ENCODE data around the gene TREM2.
"Not testable (repeated sequence)": the region's sequence is repeated elsewhere in the genome, so short reads cannot be mapped to it uniquely, and the experiment has no call there.

The TREM2 gene

GRCh38 chr6:41162687-41163418, at the start of gene TREM2:
TREM2 (minus strand) TSS chr6:41163116; CDS start chr6:41163082, 34 bp downstream.
- DNase-seq (ENCODE audit: low spot score) = no peak

GRCh38 chr6:41209547-41210320, 46.8 kb upstream of the TREM2 start:
- no peak for DNase-seq (ENCODE audit: low spot score)

GRCh38 chr6:41208439-41209106, 45.7 kb upstream of the TREM2 start:
- no peak for DNase-seq (ENCODE audit: low spot score)

GRCh38 chr6:41204156-41204555, 41.2 kb upstream of the TREM2 start:
- no peak for DNase-seq (ENCODE audit: low spot score)

GRCh38 chr6:41201764-41202173, 38.9 kb upstream of the TREM2 start:
- DNase-seq (ENCODE audit: low spot score) = no peak

GRCh38 chr6:41200901-41201763, 38.2 kb upstream of the TREM2 start, which contains the start of gene TREML2:
TREML2 (minus strand) TSS chr6:41201149; CDS start chr6:41201008, 141 bp downstream.
- no peak for DNase-seq (ENCODE audit: low spot score)

DNA sequence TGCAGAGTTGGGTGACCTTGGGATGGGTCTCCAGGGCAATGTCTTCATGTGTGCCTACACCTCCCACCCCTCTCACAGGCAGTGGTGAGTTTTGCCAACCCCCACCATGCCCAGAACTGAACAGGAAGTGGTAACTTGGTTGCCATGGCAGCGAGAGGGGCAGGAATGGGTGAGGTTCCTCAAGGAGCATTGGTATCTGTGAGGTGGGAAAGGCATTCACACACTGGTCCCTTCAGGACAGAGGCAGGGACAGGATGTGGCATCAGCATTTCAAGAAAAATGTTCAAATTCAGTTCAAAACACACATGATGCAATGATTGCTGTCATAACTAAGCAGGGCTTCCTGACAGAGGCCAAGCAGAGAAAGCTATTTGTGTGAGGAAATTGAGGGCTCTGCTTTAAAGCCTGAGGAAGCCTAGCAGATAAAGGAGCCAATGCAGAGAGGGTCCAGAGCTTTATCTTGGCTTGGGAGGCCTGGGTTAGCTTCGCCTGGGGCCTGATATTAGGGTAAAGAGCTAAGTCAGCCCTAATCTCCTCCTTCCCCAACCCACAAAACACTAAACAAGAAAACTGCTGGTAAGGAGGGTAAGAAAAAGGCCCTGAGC, 37.5 kb upstream of the TREM2 start:
- no peak for DNase-seq (ENCODE audit: low spot score)

GRCh38 chr6:41199552-41200246, 36.8 kb upstream of the TREM2 start:
- no peak for DNase-seq (ENCODE audit: low spot score)

DNA sequence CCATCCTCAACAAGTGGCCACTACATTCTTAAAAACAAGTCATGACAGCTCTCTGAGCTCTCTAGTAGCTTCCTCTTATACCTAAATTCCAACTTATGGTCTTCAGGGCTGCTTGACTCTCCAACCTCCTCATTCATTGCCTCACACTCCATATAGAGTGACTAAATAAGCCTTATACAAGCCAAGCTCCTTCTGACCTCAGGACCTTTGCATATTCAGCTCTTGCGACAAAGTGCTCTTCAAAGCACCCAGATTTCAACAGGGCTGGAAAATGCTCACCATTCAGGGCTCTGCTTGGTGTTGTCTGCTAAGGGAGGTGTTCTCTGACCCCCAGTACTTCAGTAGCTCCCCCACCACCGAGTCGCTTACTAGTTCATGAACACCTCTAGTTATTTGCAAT, 34.3 kb upstream of the TREM2 start:
- DNase-seq (ENCODE audit: low spot score) = no peak

DNA sequence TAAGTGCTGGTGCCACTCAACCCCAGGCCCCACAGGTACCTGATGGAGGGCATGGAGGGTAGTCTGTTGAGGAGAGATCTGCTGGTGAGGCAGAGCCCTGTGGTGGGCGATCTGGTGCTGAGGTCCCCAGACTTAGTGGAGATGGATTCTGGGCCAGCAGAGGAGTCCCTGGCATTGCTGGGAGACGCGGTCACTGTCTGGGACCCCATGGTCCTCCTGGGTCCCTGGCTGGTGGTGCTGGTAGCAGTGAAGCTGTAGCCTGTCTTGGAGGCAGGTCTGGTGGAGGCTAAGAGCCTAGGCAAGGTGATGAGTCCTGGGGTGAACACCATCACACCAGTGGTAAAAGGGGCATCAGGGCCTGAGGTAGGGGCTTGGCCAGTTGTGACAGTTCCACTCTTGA, 31.5 kb upstream of the TREM2 start:
- no peak for DNase-seq (ENCODE audit: low spot score)

DNA sequence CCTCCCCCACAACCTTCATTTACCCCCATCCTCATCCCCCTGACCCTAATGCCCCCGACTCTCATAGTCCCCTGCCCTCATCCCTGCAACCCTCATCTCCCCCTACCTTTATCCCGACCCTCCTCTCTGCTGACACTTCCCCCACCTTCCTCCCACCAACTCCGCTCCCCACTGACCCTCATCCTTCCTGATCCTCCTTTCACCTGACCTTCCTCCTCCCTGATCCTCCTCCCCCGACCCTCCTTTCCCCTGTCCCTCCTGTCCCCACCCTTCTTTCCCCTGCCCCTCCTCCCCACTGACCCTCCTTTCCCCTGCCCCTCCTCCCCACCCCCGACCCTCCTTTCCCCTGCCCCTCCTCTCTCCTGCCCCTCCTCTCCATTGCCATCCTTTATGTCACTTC, 31.0 kb upstream of the TREM2 start:
- no peak for DNase-seq (ENCODE audit: low spot score)

DNA sequence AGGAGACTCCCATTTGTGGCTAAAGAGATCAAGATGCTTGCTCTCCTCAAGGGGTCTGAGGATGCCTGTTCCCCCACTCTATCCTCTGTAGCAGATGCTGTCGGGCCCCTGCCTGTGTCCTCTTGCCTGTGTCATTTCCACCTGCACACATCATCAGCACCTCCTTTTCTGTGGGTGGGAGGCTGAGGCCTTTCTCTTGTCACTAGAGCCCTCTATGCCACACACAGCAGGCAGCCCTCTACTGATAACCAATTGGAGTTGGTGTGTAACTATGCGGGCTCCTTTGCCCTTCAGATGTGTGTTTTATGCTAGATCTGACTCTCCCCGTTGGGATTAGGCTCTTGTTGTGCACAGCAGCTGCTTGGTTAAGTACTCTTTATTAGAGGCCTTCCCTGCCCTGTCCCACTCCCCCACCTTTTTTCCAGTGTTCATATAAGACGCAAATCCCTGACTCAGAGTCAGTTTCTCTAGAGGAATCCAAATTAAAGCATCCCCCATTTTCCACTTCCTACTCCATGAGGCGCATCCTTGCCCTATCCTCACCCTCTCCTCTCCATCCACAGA, 30.3 kb upstream of the TREM2 start:
- no peak for DNase-seq (ENCODE audit: low spot score)

DNA sequence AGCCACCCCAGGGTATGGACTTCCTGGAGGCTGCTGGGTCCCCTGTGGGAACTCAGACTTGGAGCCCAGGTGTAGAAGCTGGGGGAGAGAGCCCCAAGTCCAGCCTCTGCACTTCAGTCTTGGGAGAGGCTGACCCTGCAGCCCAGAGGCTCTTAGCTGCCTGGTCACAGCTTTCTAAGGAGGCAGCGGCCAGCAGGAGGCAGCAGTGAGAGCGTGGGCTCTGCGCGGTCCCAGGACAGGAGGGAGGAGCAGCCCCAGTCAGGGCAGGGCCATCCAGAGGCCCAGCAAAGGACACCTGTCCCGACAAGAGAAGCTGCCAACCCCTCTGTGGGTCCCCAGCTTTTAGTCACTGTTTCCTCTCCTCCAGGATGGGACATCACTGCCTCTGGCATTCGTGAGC, 28.7 kb upstream of the TREM2 start:
- peak; percentile 24 for DNase-seq (ENCODE audit: low spot score)

GRCh38 chr6:41190791-41191190, 27.9 kb upstream of the TREM2 start:
- DNase-seq (ENCODE audit: low spot score) = no peak

GRCh38 chr6:41189967-41190366, 27.1 kb upstream of the TREM2 start:
- no peak for DNase-seq (ENCODE audit: low spot score)

GRCh38 chr6:41189046-41189445, 26.1 kb upstream of the TREM2 start:
- DNase-seq (ENCODE audit: low spot score) = not testable (repeated sequence)

- DNase-seq (ENCODE audit: low spot score) = no peak
Observed at GRCh38 chr6:41187924-41188886, 25.3 kb upstream of the TREM2 start.

GRCh38 chr6:41186031-41186562, 23.2 kb upstream of the TREM2 start:
- DNase-seq (ENCODE audit: low spot score) = no peak

DNA sequence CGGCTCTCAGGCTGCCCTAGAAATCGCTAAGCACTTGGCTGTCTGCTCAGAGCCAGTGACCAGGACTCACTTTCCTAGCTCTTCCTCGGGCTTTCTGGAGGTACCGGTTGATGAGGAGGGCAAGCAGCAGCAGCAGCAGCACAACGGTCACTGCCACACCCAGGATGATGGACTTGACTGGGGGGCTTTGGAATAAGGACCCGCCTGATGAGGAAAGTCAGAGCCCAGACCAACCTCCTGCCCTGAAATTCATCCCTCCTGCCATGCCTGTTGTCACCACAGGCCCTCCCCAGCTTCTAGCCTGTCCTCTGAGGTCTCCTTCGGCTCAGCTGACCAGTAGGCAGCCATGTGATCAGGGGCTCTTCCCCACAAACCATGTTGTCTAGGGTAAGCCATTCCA, 21.8 kb upstream of the TREM2 start:
- no peak for DNase-seq (ENCODE audit: low spot score)

Measured in hepatic stellate cell (primary cell).